WTC11 (cell line): Measurements from ENCODE around the gene SH2B3.

Source experiments
- TF ChIP-seq, protein P1 (sequence below): fragments of 200-600 bp; IDR thresholded peaks from 2 replicates; pipeline ENCODE4 v1.8.0; 2022; ENCODE audit warnings: antibody characterized with exemption
- TF ChIP-seq, protein P2 (sequence below): sonication (generic); formaldehyde crosslinking; conservative IDR thresholded peaks from 2 replicates; pipeline ENCODE4 v1.8.1; 2023; ENCODE audit warnings: mild to moderate bottlenecking, low read depth, missing genetic modification reagents, moderate library complexity

DNA sequence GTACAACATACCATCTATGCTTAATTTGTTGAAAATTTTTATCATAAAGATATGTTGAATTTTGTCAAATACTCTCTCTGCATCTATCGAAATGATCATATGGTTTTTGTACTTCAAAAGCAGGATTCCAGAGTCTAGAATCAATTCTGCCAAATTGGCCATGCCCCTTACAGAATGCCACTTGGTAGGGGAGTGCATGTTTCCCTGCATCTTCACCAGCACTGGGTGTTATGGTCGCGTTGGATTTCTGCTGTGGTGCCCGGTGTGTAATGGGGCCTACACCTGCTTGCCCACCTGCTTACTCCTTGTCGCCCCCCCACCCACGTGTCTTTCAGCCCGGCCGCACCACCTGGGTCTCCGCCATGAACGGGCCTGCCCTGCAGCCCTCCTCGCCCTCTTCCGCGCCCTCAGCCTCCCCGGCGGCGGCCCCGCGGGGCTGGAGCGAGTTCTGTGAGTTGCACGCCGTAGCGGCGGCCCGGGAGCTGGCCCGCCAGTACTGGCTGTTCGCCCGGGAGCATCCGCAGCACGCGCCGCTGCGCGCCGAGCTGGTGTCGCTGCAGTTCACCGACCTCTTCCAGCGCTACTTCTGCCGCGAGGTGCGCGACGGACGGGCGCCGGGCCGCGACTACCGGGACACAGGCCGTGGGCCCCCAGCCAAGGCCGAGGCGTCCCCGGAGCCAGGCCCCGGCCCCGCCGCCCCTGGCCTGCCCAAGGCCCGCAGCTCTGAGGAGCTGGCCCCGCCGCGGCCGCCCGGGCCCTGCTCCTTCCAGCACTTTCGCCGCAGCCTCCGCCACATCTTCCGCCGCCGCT lies 12.3 kb downstream of the SH2B3 start:
- TF ChIP-seq, protein P1, sequence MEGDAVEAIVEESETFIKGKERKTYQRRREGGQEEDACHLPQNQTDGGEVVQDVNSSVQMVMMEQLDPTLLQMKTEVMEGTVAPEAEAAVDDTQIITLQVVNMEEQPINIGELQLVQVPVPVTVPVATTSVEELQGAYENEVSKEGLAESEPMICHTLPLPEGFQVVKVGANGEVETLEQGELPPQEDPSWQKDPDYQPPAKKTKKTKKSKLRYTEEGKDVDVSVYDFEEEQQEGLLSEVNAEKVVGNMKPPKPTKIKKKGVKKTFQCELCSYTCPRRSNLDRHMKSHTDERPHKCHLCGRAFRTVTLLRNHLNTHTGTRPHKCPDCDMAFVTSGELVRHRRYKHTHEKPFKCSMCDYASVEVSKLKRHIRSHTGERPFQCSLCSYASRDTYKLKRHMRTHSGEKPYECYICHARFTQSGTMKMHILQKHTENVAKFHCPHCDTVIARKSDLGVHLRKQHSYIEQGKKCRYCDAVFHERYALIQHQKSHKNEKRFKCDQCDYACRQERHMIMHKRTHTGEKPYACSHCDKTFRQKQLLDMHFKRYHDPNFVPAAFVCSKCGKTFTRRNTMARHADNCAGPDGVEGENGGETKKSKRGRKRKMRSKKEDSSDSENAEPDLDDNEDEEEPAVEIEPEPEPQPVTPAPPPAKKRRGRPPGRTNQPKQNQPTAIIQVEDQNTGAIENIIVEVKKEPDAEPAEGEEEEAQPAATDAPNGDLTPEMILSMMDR = no peak
- TF ChIP-seq, protein P2, sequence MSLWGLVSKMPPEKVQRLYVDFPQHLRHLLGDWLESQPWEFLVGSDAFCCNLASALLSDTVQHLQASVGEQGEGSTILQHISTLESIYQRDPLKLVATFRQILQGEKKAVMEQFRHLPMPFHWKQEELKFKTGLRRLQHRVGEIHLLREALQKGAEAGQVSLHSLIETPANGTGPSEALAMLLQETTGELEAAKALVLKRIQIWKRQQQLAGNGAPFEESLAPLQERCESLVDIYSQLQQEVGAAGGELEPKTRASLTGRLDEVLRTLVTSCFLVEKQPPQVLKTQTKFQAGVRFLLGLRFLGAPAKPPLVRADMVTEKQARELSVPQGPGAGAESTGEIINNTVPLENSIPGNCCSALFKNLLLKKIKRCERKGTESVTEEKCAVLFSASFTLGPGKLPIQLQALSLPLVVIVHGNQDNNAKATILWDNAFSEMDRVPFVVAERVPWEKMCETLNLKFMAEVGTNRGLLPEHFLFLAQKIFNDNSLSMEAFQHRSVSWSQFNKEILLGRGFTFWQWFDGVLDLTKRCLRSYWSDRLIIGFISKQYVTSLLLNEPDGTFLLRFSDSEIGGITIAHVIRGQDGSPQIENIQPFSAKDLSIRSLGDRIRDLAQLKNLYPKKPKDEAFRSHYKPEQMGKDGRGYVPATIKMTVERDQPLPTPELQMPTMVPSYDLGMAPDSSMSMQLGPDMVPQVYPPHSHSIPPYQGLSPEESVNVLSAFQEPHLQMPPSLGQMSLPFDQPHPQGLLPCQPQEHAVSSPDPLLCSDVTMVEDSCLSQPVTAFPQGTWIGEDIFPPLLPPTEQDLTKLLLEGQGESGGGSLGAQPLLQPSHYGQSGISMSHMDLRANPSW (CRISPR knock-in tag) = no peak
